Right lobe of liver (tissue), 4 donors: ENCODE results near the gene DAND5.

Experiments
- CTCF ChIP-seq, 4 donors: fragments of 200-600 bp in 3 of 4; fragments of 450-650 bp in 1 of 4; IDR thresholded peaks; one replicate each; pipeline versions ENCODE4 v1.5.1 to v1.8.0; 2016 to 2022; ENCODE audit warnings: antibody characterized with exemption in 4 of 4, mild to moderate bottlenecking in 2 of 4
- POLR2A ChIP-seq: fragments of 450-650 bp; IDR thresholded peaks from one replicate; pipeline ENCODE4 v1.6.1; 2017; ENCODE audit warnings: antibody characterized with exemption, mild to moderate bottlenecking
- donor health status: DM: no; HTN: no; CAD: no.
- donor health status: DM: no; HTN: no; CAD: no.
- donor health status: DM: no; HTN: yes; CAD: no.

DNA sequence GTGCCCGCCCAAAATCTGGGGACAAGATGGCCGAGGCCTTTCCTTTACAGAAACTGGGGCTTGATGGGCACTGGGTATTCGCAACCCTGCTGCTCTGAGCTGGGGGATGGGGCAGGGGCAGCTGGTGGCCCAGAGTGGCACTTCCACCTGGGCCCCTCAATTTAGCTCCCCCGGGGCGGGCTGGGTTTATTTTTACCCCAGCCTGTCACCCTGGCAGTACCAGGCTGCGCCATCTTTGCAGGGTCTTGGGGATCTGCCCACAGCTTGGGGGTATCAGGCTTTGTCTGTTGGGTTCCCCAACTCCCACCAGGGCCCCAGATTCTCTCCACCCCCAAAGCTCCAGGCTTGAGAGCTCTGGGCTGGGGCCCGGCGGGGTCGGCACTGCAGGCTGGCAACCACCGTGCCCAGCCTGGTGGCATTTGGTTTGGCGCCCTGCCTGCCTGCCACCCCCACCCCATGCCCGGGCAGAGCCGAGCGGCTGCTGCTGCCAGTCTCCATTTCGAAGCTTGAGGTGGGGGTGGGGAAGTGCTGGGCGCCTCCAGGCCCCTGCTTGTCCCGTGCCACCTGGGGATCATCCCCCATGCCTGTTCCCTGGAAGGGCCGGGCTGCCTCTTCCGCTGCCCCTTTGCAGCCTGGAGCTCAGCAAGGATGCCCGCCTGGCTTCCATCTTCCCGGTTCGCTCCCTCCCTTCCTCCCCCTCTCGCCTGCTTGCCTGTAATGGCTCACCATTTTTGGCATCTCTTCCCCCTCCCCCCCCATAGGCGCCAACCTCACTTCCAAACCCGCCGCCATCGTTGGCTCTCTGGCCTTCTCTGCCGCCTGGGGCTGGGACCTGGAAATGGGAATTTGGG lies 37.3 kb downstream of the DAND5 start:
- TF ChIP-seq CTCF (IDR thresholded peaks at IDR 0.05) (no peak), POLR2A (no peak)
